ENCODE measurements around the gene PDPK1. TPM values are rescaled to one million over a fixed set of nuclear protein-coding genes. Genes with fewer than 3 reads are reported as not detected.
"Not testable (repeated sequence)": the region's sequence is repeated elsewhere in the genome, so short reads cannot be mapped to it uniquely, and the experiment has no call there.

PDPK1 gene
- total RNA-seq, 1 experiment from 2014 or later, result 31.6 TPM

- H3K36me3 ChIP-seq (ENCODE audit: insufficient read depth, low read length, poor library complexity, severe bottlenecking), result peaks cover 16% of the 10 kb centered on the region
- no peaks in the 10 kb centered on the region for H3K4me1 ChIP-seq (ENCODE audit: insufficient read depth, low read length, poor library complexity, severe bottlenecking)
- BruUV-seq (replicated peaks), result no TSS peak
- no peak overlapping the region for H3K27ac ChIP-seq (ENCODE audit: low read depth, low read length, poor library complexity, severe bottlenecking)
- H3K4me3 ChIP-seq (ENCODE audit: low read depth, low read length, poor library complexity, severe bottlenecking), result no peak overlapping the region
- H3K9me3 ChIP-seq (ENCODE audit: low read depth, low read length, poor library complexity, severe bottlenecking), result no peaks in the 10 kb centered on the region
- ChIA-PET POLR2A (ENCODE audit: low non-redundant PET) (no interaction called here), CTCF (no interaction called here)
- intact Hi-C loops (cut with micrococcal nuclease; ENCODE audit: unreplicated experiment), result no loop called here
- no peak for DNase-seq (ENCODE audit: low spot score)
- TF ChIP-seq EZH2 (IDR thresholded peaks at IDR 0.05; ENCODE audit: borderline replicate concordance, low read depth, low read length, poor library complexity, severe bottlenecking) (no peak), CTCF (conservative IDR thresholded peaks at IDR 0.05; ENCODE audit: low read depth, low read length) (no peak)
- H3K27me3 ChIP-seq (replicated peaks; ENCODE audit: insufficient read depth, low read depth, low read length, poor library complexity), result no peaks in the 10 kb centered on the region
Observed at GRCh38 chr16:2614761-2615191, 77.0 kb downstream of the PDPK1 start.

GRCh38 chr16:2618964-2619363 is 81.1 kb downstream of the PDPK1 start:
- POLR2A ChIA-PET (ENCODE audit: low non-redundant PET); intact Hi-C loops (cut with micrococcal nuclease; ENCODE audit: unreplicated experiment); H3K9me3 ChIP-seq (ENCODE audit: low read depth, low read length, poor library complexity, severe bottlenecking); CTCF ChIA-PET; H3K27me3 ChIP-seq (replicated peaks; ENCODE audit: insufficient read depth, low read depth, low read length, poor library complexity); DNase-seq (ENCODE audit: low spot score); H3K27ac ChIP-seq (ENCODE audit: low read depth, low read length, poor library complexity, severe bottlenecking); H3K4me1 ChIP-seq (ENCODE audit: insufficient read depth, low read length, poor library complexity, severe bottlenecking); H3K36me3 ChIP-seq (ENCODE audit: insufficient read depth, low read length, poor library complexity, severe bottlenecking); BruUV-seq (replicated peaks); H3K4me3 ChIP-seq (ENCODE audit: low read depth, low read length, poor library complexity, severe bottlenecking): not testable (repeated sequence)

- H3K36me3 ChIP-seq (ENCODE audit: insufficient read depth, low read length, poor library complexity, severe bottlenecking); H3K4me1 ChIP-seq (ENCODE audit: insufficient read depth, low read length, poor library complexity, severe bottlenecking); intact Hi-C loops (cut with micrococcal nuclease; ENCODE audit: unreplicated experiment); H3K27me3 ChIP-seq (replicated peaks; ENCODE audit: insufficient read depth, low read depth, low read length, poor library complexity); BruUV-seq (replicated peaks); CTCF ChIA-PET; DNase-seq (ENCODE audit: low spot score); H3K27ac ChIP-seq (ENCODE audit: low read depth, low read length, poor library complexity, severe bottlenecking); POLR2A ChIA-PET (ENCODE audit: low non-redundant PET); H3K9me3 ChIP-seq (ENCODE audit: low read depth, low read length, poor library complexity, severe bottlenecking); H3K4me3 ChIP-seq (ENCODE audit: low read depth, low read length, poor library complexity, severe bottlenecking): not testable (repeated sequence)
Observed at GRCh38 chr16:2619628-2620027, 81.8 kb downstream of the PDPK1 start.

GRCh38 chr16:2620870-2621269 is 83.0 kb downstream of the PDPK1 start:
- H3K9me3 ChIP-seq (ENCODE audit: low read depth, low read length, poor library complexity, severe bottlenecking); H3K36me3 ChIP-seq (ENCODE audit: insufficient read depth, low read length, poor library complexity, severe bottlenecking); H3K4me1 ChIP-seq (ENCODE audit: insufficient read depth, low read length, poor library complexity, severe bottlenecking); H3K27me3 ChIP-seq (replicated peaks; ENCODE audit: insufficient read depth, low read depth, low read length, poor library complexity); BruUV-seq (replicated peaks); intact Hi-C loops (cut with micrococcal nuclease; ENCODE audit: unreplicated experiment); CTCF ChIA-PET; H3K27ac ChIP-seq (ENCODE audit: low read depth, low read length, poor library complexity, severe bottlenecking); POLR2A ChIA-PET (ENCODE audit: low non-redundant PET); H3K4me3 ChIP-seq (ENCODE audit: low read depth, low read length, poor library complexity, severe bottlenecking); DNase-seq (ENCODE audit: low spot score): not testable (repeated sequence)

GRCh38 chr16:2621395-2621794 is 83.6 kb downstream of the PDPK1 start:
- H3K27me3 ChIP-seq (replicated peaks; ENCODE audit: insufficient read depth, low read depth, low read length, poor library complexity); H3K27ac ChIP-seq (ENCODE audit: low read depth, low read length, poor library complexity, severe bottlenecking); H3K4me1 ChIP-seq (ENCODE audit: insufficient read depth, low read length, poor library complexity, severe bottlenecking); intact Hi-C loops (cut with micrococcal nuclease; ENCODE audit: unreplicated experiment); DNase-seq (ENCODE audit: low spot score); H3K36me3 ChIP-seq (ENCODE audit: insufficient read depth, low read length, poor library complexity, severe bottlenecking); BruUV-seq (replicated peaks); H3K4me3 ChIP-seq (ENCODE audit: low read depth, low read length, poor library complexity, severe bottlenecking); CTCF ChIA-PET; H3K9me3 ChIP-seq (ENCODE audit: low read depth, low read length, poor library complexity, severe bottlenecking); POLR2A ChIA-PET (ENCODE audit: low non-redundant PET): not testable (repeated sequence)

- H3K9me3 ChIP-seq (ENCODE audit: low read depth, low read length, poor library complexity, severe bottlenecking); H3K4me1 ChIP-seq (ENCODE audit: insufficient read depth, low read length, poor library complexity, severe bottlenecking); H3K4me3 ChIP-seq (ENCODE audit: low read depth, low read length, poor library complexity, severe bottlenecking); DNase-seq (ENCODE audit: low spot score); intact Hi-C loops (cut with micrococcal nuclease; ENCODE audit: unreplicated experiment); H3K27me3 ChIP-seq (replicated peaks; ENCODE audit: insufficient read depth, low read depth, low read length, poor library complexity); H3K36me3 ChIP-seq (ENCODE audit: insufficient read depth, low read length, poor library complexity, severe bottlenecking); H3K27ac ChIP-seq (ENCODE audit: low read depth, low read length, poor library complexity, severe bottlenecking); CTCF ChIA-PET; BruUV-seq (replicated peaks); POLR2A ChIA-PET (ENCODE audit: low non-redundant PET): not testable (repeated sequence)
Observed at GRCh38 chr16:2627075-2627474, 89.3 kb downstream of the PDPK1 start.

GRCh38 chr16:2631203-2631602 is 93.4 kb downstream of the PDPK1 start:
- DNase-seq (ENCODE audit: low spot score); H3K27ac ChIP-seq (ENCODE audit: low read depth, low read length, poor library complexity, severe bottlenecking); BruUV-seq (replicated peaks); H3K4me3 ChIP-seq (ENCODE audit: low read depth, low read length, poor library complexity, severe bottlenecking); CTCF ChIA-PET; H3K9me3 ChIP-seq (ENCODE audit: low read depth, low read length, poor library complexity, severe bottlenecking); H3K27me3 ChIP-seq (replicated peaks; ENCODE audit: insufficient read depth, low read depth, low read length, poor library complexity); intact Hi-C loops (cut with micrococcal nuclease; ENCODE audit: unreplicated experiment); POLR2A ChIA-PET (ENCODE audit: low non-redundant PET); H3K36me3 ChIP-seq (ENCODE audit: insufficient read depth, low read length, poor library complexity, severe bottlenecking); H3K4me1 ChIP-seq (ENCODE audit: insufficient read depth, low read length, poor library complexity, severe bottlenecking): not testable (repeated sequence)
